Peyer's patch (tissue), 4 donors: Measurements from ENCODE around the gene IGFBP4.

Experiments
- POLR2A ChIP-seq, 2 donors: fragments of 450-650 bp; IDR thresholded peaks; one replicate each; pipeline ENCODE4 v1.5.1; 2017; ENCODE audit warnings: antibody characterized with exemption in 2 of 2, mild to moderate bottlenecking in 2 of 2, moderate library complexity in 2 of 2
- TF ChIP-seq, protein P1 (sequence below), 6 experiments: fragments of 450-650 bp in 4 of 6; fragments of 200-600 bp in 2 of 6; sonication (generic) in 1 of 6; IDR thresholded peaks; one replicate each; pipeline ENCODE4 v1.5.1; 2017 to 2019; ENCODE audit warnings: antibody characterized with exemption in 6 of 6, mild to moderate bottlenecking in 3 of 6, moderate library complexity in 1 of 6

DNA sequence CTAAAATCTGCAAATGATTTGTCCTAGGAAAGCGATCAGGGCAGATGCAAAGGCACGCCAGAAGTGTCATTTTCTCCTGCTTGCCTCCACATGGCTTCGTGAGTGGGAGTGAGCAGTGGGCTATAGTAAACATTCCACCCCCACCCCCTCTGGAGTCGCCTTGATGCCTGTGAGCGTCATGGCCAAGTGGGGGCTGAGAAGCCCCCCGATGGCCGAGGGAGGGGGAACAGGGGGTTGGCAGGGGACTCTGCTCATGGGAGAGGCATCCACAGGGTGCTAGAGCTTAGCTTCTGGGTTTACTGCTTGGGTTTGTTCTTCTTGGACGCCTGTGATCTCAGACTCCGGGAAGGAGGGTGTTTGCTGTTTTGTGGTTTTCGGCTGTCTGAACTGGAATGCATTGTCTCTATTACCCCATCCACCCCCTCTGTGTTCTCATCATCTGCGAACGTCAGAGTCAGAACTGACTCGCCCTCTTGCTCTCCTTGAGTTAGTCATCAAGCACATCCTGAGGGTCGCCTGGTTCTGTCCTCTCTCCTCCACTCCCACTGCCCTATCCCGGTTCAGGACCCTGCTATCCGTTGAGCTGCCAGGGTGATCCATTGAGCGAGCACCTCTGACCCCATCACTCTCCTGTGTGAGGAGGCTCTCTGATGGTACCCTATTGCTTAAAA lies 42.7 kb downstream of the IGFBP4 start:
- TF ChIP-seq, protein P1, sequence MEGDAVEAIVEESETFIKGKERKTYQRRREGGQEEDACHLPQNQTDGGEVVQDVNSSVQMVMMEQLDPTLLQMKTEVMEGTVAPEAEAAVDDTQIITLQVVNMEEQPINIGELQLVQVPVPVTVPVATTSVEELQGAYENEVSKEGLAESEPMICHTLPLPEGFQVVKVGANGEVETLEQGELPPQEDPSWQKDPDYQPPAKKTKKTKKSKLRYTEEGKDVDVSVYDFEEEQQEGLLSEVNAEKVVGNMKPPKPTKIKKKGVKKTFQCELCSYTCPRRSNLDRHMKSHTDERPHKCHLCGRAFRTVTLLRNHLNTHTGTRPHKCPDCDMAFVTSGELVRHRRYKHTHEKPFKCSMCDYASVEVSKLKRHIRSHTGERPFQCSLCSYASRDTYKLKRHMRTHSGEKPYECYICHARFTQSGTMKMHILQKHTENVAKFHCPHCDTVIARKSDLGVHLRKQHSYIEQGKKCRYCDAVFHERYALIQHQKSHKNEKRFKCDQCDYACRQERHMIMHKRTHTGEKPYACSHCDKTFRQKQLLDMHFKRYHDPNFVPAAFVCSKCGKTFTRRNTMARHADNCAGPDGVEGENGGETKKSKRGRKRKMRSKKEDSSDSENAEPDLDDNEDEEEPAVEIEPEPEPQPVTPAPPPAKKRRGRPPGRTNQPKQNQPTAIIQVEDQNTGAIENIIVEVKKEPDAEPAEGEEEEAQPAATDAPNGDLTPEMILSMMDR (IDR thresholded peaks at IDR 0.05), result no peak
- TF ChIP-seq POLR2A (IDR thresholded peaks at IDR 0.05), result no peak
